ENCODE measurements around the gene MVB12B.
A peak's percentile ranks its signal among the peaks of the same experiment; 100 is the strongest.

MVB12B gene

DNA sequence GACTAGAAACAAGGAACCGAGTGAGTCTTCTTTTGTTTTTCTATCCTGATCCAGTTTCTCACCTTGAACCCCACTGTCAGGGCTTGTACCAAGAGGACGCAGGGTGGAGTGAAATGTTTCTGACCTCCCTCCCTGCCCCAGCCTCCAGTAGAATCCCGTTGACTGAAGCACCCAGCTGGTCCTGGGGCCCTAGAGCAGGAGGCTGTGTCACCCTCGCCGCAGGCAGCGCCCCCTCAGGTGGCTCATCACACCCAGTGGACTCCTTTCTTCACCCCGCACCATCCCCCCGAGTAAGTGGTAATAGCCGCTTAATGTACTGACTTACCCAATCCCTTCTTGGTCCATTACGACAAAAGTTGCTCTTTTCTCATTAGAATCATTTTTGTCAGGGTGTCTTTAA lies 53.8 kb downstream of the MVB12B start:
- TF ChIP-seq, protein P1, sequence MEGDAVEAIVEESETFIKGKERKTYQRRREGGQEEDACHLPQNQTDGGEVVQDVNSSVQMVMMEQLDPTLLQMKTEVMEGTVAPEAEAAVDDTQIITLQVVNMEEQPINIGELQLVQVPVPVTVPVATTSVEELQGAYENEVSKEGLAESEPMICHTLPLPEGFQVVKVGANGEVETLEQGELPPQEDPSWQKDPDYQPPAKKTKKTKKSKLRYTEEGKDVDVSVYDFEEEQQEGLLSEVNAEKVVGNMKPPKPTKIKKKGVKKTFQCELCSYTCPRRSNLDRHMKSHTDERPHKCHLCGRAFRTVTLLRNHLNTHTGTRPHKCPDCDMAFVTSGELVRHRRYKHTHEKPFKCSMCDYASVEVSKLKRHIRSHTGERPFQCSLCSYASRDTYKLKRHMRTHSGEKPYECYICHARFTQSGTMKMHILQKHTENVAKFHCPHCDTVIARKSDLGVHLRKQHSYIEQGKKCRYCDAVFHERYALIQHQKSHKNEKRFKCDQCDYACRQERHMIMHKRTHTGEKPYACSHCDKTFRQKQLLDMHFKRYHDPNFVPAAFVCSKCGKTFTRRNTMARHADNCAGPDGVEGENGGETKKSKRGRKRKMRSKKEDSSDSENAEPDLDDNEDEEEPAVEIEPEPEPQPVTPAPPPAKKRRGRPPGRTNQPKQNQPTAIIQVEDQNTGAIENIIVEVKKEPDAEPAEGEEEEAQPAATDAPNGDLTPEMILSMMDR (IDR thresholded peaks at IDR 0.05; ENCODE audit: control insufficient read depth, extremely low read depth, insufficient read depth), result no peak
- DNase-seq (ENCODE audit: low read depth), result no peak
- no peak overlapping the region for H3K4me3 ChIP-seq (ENCODE audit: low read depth, low read length)

DNA sequence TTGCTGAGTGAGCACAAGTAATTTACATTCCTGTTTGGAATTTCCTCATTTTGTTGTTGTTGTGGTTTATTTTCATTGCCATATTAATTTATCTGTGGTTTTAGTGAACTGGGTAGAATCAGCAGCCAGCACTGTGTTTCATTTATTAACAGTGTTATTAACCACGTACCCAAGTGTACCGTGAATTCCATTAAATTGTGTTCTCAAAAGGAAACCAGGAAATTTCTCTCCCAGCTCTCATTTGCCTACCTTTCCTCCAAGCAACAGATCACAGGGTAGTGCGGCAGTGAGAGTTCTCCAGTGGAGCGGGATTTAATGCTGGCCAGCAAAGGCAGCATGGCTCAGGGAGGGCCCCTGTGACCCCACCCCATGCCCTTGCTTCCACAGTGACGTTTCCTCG lies 54.6 kb downstream of the MVB12B start:
- no peak for DNase-seq (ENCODE audit: low read depth)
- TF ChIP-seq, protein P1 (IDR thresholded peaks at IDR 0.05; ENCODE audit: control insufficient read depth, extremely low read depth, insufficient read depth), result no peak
- H3K4me3 ChIP-seq (ENCODE audit: low read depth, low read length), result no peak overlapping the region

DNA sequence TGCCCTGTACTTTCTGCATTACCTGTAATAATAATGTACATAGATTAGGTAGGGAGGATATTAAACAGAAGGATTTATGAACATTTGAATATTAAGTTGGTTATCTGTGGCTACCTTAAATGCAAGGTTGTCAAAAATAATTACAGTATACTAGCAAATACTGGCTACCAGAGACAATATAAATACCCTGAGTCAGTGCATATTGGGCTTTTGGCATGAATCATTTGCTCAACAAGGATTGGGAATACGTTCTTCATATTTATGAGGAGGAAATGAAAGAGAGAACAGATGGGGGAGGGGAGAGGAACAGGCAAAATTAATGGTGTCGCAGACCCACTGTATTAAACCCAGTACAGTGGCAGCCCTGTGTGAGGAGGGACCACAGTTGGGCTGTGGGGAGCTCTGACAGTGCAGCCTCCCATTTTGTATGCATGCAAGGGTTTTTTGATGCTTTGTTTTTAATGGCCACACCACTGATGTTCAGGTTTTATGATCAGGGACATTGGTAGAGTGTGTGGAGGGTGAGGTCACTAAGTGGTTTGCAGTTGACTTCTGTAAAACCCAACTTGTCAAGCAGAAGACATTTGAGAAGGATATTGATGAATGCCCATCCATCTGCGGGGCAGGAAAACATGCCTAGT lies 56.9 kb downstream of the MVB12B start:
- H3K4me3 ChIP-seq (ENCODE audit: low read depth, low read length), result no peak overlapping the region
- TF ChIP-seq, protein P1 (IDR thresholded peaks at IDR 0.05; ENCODE audit: control insufficient read depth, extremely low read depth, insufficient read depth), result no peak
- DNase-seq (ENCODE audit: low read depth), result no peak

DNA sequence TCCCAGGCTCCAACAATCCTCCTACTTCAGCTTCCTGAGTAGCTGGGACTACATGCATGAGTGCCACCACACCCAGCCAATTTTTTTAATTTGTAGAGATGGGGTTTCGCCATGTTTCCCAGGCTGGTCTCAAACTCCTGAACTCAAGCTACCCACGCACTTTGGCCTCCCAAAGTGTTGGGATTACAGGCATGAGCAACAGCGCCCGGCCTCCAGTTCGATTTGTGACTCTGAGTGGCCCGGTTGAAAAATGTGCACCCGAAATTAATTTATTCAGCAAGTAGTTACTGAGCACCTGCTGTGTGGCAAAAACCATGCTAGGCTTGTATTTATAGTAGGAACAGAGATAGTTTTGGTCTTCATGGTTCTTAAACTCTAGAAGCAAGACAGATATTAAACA lies 58.3 kb downstream of the MVB12B start:
- TF ChIP-seq, protein P1 (IDR thresholded peaks at IDR 0.05; ENCODE audit: control insufficient read depth, extremely low read depth, insufficient read depth), result no peak
- no peak overlapping the region for H3K4me3 ChIP-seq (ENCODE audit: low read depth, low read length)

DNA sequence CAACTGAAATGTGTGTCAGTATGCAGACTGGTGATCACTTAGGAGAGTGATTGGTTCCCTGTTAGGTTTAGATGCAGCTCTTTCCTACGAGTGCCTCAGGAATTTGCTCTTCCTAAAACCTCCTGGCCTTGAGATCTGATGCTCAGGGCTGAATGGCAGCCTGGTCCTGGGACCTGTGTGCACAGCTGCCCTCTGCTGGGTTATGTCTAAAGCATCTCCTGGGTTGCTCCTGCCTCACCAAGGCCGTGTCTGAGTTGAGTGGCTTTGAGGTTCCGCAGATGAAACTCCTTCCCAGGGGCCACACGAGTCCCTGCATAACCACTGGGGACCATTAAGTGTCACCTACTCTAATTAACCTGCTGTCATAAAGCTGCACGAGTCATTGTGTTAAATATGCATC lies 59.5 kb downstream of the MVB12B start:
- TF ChIP-seq, protein P1 (IDR thresholded peaks at IDR 0.05; ENCODE audit: control insufficient read depth, extremely low read depth, insufficient read depth), result peak; percentile 57
- no peak overlapping the region for H3K4me3 ChIP-seq (ENCODE audit: low read depth, low read length)
- DNase-seq (ENCODE audit: low read depth), result no peak

More for the DNA sequence above, 58.3 kb downstream of the MVB12B start:
- no peak for DNase-seq (ENCODE audit: low read depth)

DNA sequence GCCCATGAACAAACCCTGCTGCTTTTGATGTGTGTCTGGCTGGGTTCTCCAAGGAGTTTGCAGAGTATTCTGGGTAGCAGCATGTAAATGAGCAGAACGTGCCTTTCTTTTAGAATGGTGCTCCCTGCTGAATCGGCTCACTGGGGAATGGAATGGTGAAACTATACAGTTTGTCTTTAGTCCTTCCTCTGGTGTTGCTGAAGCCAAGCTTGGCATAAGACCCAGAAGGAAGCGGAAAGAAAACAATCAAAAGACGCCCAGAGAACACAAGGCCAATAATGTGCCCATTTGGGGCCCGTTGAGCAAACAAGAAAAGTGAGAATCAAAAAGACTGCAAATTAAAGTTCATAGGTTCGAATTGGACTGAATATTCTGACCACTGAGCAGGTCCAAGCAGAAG lies 60.1 kb downstream of the MVB12B start:
- TF ChIP-seq, protein P1 (IDR thresholded peaks at IDR 0.05; ENCODE audit: control insufficient read depth, extremely low read depth, insufficient read depth), result no peak
- no peak overlapping the region for H3K4me3 ChIP-seq (ENCODE audit: low read depth, low read length)
- peak; percentile 54 for DNase-seq (ENCODE audit: low read depth)

Measured in LNCaP clone FGC (cell line).